GM23338 (cell line): ENCODE measurements around the gene AP4S1. TPM values are rescaled to one million over a fixed set of nuclear protein-coding genes. Genes with fewer than 3 reads are reported as not detected.

Experiments used
- ATAC-seq: fragments of 200-7000 bp; cut with Tn5 transposase; 3 replicates; pipeline ENCODE4 v1.9.1; 2020
- DNase-seq: peaks from one replicate; pipeline ENCODE4 v3.0.0-alpha.2; 2015; ENCODE audit warnings: low spot score
- H2AFZ ChIP-seq: fragments of 200-600 bp; sonication (generic); 2 replicates; pipeline ENCODE4 v1.8.0; 2016; ENCODE audit warnings: antibody characterized with exemption, mild to moderate bottlenecking, moderate library complexity
- H3F3A ChIP-seq: fragments of 200-600 bp; sonication (generic); replicated peaks from 2 replicates; pipeline ENCODE4 v1.8.0; 2017; ENCODE audit warnings: antibody characterized with exemption, mixed run types, low read depth
- H3K27ac ChIP-seq: fragments of 200-600 bp; sonication (generic); 2 replicates; pipeline ENCODE4 v1.6.1; 2016; ENCODE audit warnings: low read depth
- H3K27me3 ChIP-seq: fragments of 200-600 bp; sonication (generic); 2 replicates; pipeline ENCODE4 v1.8.0; 2016; ENCODE audit warnings: mild to moderate bottlenecking, mixed run types, moderate library complexity; ENCODE audit not compliant: insufficient read depth
- H3K36me3 ChIP-seq: fragments of 200-600 bp; sonication (generic); 2 replicates; pipeline ENCODE4 v1.8.0; 2016; ENCODE audit warnings: mild to moderate bottlenecking; ENCODE audit not compliant: insufficient read depth
- H3K4me1 ChIP-seq: fragments of 200-600 bp; sonication (generic); 2 replicates; pipeline ENCODE4 v1.8.0; 2016; ENCODE audit warnings: mild to moderate bottlenecking, moderate library complexity; ENCODE audit not compliant: insufficient read depth
- H3K4me2 ChIP-seq: fragments of 200-600 bp; sonication (generic); 2 replicates; pipeline ENCODE4 v1.7.1; 2017; ENCODE audit warnings: mixed run types
- H3K4me3 ChIP-seq: fragments of 200-600 bp; sonication (generic); 2 replicates; pipeline ENCODE4 v1.6.1; 2016; ENCODE audit warnings: mixed run types
- H3K79me2 ChIP-seq: fragments of 200-600 bp; sonication (generic); replicated peaks from 2 replicates; pipeline ENCODE4 v1.8.0; 2017; ENCODE audit warnings: mild to moderate bottlenecking; ENCODE audit not compliant: insufficient read depth
- H3K9me2 ChIP-seq: fragments of 200-600 bp; sonication (generic); 2 replicates; pipeline ENCODE4 v1.8.0; 2017; ENCODE audit not compliant: insufficient read depth
- H4K20me1 ChIP-seq: fragments of 200-600 bp; sonication (generic); replicated peaks from 2 replicates; pipeline ENCODE4 v1.8.0; 2017; ENCODE audit warnings: mild to moderate bottlenecking; ENCODE audit not compliant: insufficient read depth
- H3K27ac Mint-ChIP-seq: 2 replicates; pipeline ENCODE4 v1.8.0; 2020; ENCODE audit warnings: inconsistent platforms, mild to moderate bottlenecking, moderate library complexity, mixed read lengths
- H3K27me3 Mint-ChIP-seq: 3 replicates; pipeline ENCODE4 v1.8.0; 2022; ENCODE audit warnings: low read depth, mild to moderate bottlenecking, moderate library complexity, mixed read lengths, inconsistent platforms; ENCODE audit not compliant: insufficient read depth, poor library complexity
- H3K36me3 Mint-ChIP-seq: 3 replicates; pipeline ENCODE4 v1.8.0; 2021; ENCODE audit warnings: low read depth, mild to moderate bottlenecking, inconsistent platforms, moderate library complexity, mixed read lengths
- H3K4me1 Mint-ChIP-seq: 3 replicates; pipeline ENCODE4 v1.8.0; 2020; ENCODE audit warnings: mild to moderate bottlenecking, inconsistent platforms, mixed read lengths
- H3K4me3 Mint-ChIP-seq: 3 replicates; pipeline ENCODE4 v1.8.0; 2021; ENCODE audit warnings: moderate library complexity, mild to moderate bottlenecking, inconsistent platforms, mixed read lengths
- H3K9me3 Mint-ChIP-seq: 3 replicates; pipeline ENCODE4 v1.8.0; 2020; ENCODE audit warnings: moderate library complexity, mild to moderate bottlenecking, inconsistent platforms, mixed read lengths
- CREB1 ChIP-seq: fragments of 250-450 bp; sonication (Bioruptor Pico); IDR thresholded peaks from 2 replicates; pipeline ENCODE4 v1.5.0; 2020; ENCODE audit warnings: low read depth, mild to moderate bottlenecking, moderate library complexity
- JUNB ChIP-seq: IDR thresholded peaks from one replicate; pipeline ENCODE4 v1.6.1; 2016; ENCODE audit warnings: antibody characterized with exemption; ENCODE audit not compliant: unreplicated experiment
- NANOG ChIP-seq: IDR thresholded peaks from 2 replicates; pipeline ENCODE4 v1.6.1; 2016; ENCODE audit warnings: antibody characterized with exemption, borderline replicate concordance
- POLR2AphosphoS5 ChIP-seq: IDR thresholded peaks from 2 replicates; pipeline ENCODE4 v1.6.1; 2016; ENCODE audit warnings: antibody characterized with exemption, low read depth
- STAT1 ChIP-seq: IDR thresholded peaks from one replicate; pipeline ENCODE4 v1.6.1; 2016; ENCODE audit warnings: antibody characterized with exemption; ENCODE audit not compliant: unreplicated experiment
- ZNF114 ChIP-seq: fragments of 250-450 bp; sonication (Bioruptor Pico); IDR thresholded peaks from 2 replicates; pipeline ENCODE4 v1.5.0; 2020; ENCODE audit warnings: mild to moderate bottlenecking, moderate library complexity
- ZNF331 ChIP-seq: fragments of 250-450 bp; sonication (Bioruptor Pico); IDR thresholded peaks from 2 replicates; pipeline ENCODE4 v1.5.0; 2020; ENCODE audit warnings: low read depth, mild to moderate bottlenecking, moderate library complexity
- polyA plus RNA-seq: library from polyadenylated mRNA; unstranded; fragments of >200 nt; fragmentation: Nextera tagmentation; extraction: Ambion mirVana; gene quantifications from 2 replicates; pipeline ENCODE4 v1.2.1, GENCODE V29; 2016
- total RNA-seq: library from RNA; depleted of rRNA; stranded (reverse); fragments of >200 nt; shearing (Covaris generic); gene quantifications from 2 replicates; pipeline ENCODE4 v1.2.3, GENCODE V29; 2014
- TF ChIP-seq, protein P1 (sequence below): IDR thresholded peaks from 2 replicates; pipeline ENCODE4 v1.6.1; 2016; ENCODE audit warnings: antibody characterized with exemption
- TF ChIP-seq, protein P2 (sequence below): IDR thresholded peaks from one replicate; pipeline ENCODE4 v1.6.1; 2018; ENCODE audit warnings: antibody characterized with exemption; ENCODE audit not compliant: unreplicated experiment

Gene AP4S1
- total and polyA plus RNA-seq, 2 experiments from 2014 or later: 13.4 to 15.7 TPM

DNA sequence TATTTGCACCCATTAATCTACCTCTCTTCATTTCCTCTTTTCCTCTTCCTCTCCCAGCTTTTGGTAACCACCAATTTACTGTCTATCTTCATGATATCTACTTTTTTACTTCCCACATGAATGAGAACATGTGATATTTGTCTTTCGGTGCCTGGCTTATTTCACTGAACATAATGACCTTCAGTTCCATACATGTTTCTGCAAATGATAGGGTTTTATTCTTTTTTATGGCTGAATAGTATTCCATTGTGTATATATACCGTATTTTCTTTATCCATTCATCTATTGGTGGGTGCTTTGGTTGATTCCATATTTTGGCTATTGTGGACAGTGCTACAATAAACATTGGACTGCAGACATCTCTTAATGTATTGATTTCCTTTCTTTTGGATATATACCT, 49.7 kb downstream of the AP4S1 start:
- no peaks in the 10 kb centered on the region for H4K20me1 ChIP-seq

DNA sequence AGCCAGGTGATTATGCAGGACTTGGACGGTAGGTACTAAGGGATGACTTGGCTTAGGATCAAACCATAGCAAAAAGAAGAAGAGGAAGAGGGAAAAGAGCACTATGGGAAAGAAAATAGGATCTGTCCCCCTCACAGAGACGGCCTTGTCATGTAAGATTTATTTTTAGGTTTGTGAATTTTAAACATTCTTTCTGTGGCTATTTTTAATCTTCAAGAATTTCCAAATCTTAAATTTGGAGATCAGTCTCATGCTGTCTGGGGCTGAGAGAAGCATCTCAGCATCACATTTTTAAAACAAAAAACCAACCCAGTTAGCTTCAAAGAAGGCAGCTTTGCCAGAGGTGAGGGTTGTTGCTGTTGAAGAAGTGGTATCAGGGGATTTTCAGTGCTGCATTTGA, 53.3 kb downstream of the AP4S1 start:
- Histone ChIP-seq H3K4me1 (no peaks in the 10 kb centered on the region), H3K27me3 (no peaks in the 10 kb centered on the region), H2AFZ (no peak overlapping the region), H3K36me3 (no peaks in the 10 kb centered on the region), H4K20me1 (no peaks in the 10 kb centered on the region), H3K4me2 (no peak overlapping the region), H3K27ac (no peak overlapping the region), H3K4me3 (no peak overlapping the region), H3K9me2 (no peaks in the 10 kb centered on the region), H3F3A (no peaks in the 10 kb centered on the region), H3K79me2 (no peaks in the 10 kb centered on the region)
- Mint-ChIP-seq H3K4me1 (no peaks in the 10 kb centered on the region), H3K4me3 (no peak overlapping the region), H3K9me3 (no peaks in the 10 kb centered on the region), H3K36me3 (peaks cover 8% of the 10 kb centered on the region; the same call in 2 of the 3 replicates), H3K27me3 (no peaks in the 10 kb centered on the region), H3K27ac (no peak overlapping the region)
- TF ChIP-seq NANOG (no peak), JUNB (no peak), ZNF114 (CRISPR knock-in tag) (no peak), CREB1 (CRISPR knock-in tag) (no peak)
- DNase-seq (no peak), ATAC-seq (no peak)

More for the DNA sequence above, 49.7 kb downstream of the AP4S1 start:
- ATAC-seq: no peak
- no peak overlapping the region for H3K27ac ChIP-seq
- H3K27me3 ChIP-seq: no peaks in the 10 kb centered on the region
- H3K9me2 ChIP-seq: no peaks in the 10 kb centered on the region; the same call in 1 of the 2 replicates
- DNase-seq: no peak
- Mint-ChIP-seq H3K27me3 (no peaks in the 10 kb centered on the region), H3K36me3 (peaks cover 17% of the 10 kb centered on the region), H3K4me1 (no peaks in the 10 kb centered on the region), H3K4me3 (no peak overlapping the region), H3K9me3 (no peaks in the 10 kb centered on the region), H3K27ac (no peak overlapping the region)
- H2AFZ ChIP-seq: no peak overlapping the region
- H3F3A ChIP-seq: no peaks in the 10 kb centered on the region
- no peak for TF ChIP-seq NANOG
- TF ChIP-seq, protein P1, sequence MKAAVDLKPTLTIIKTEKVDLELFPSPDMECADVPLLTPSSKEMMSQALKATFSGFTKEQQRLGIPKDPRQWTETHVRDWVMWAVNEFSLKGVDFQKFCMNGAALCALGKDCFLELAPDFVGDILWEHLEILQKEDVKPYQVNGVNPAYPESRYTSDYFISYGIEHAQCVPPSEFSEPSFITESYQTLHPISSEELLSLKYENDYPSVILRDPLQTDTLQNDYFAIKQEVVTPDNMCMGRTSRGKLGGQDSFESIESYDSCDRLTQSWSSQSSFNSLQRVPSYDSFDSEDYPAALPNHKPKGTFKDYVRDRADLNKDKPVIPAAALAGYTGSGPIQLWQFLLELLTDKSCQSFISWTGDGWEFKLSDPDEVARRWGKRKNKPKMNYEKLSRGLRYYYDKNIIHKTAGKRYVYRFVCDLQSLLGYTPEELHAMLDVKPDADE: no peak
- TF ChIP-seq STAT1: no peak
- no peak for TF ChIP-seq CREB1 (CRISPR knock-in tag)
- TF ChIP-seq ZNF331 (CRISPR knock-in tag): no peak
- TF ChIP-seq, protein P2, sequence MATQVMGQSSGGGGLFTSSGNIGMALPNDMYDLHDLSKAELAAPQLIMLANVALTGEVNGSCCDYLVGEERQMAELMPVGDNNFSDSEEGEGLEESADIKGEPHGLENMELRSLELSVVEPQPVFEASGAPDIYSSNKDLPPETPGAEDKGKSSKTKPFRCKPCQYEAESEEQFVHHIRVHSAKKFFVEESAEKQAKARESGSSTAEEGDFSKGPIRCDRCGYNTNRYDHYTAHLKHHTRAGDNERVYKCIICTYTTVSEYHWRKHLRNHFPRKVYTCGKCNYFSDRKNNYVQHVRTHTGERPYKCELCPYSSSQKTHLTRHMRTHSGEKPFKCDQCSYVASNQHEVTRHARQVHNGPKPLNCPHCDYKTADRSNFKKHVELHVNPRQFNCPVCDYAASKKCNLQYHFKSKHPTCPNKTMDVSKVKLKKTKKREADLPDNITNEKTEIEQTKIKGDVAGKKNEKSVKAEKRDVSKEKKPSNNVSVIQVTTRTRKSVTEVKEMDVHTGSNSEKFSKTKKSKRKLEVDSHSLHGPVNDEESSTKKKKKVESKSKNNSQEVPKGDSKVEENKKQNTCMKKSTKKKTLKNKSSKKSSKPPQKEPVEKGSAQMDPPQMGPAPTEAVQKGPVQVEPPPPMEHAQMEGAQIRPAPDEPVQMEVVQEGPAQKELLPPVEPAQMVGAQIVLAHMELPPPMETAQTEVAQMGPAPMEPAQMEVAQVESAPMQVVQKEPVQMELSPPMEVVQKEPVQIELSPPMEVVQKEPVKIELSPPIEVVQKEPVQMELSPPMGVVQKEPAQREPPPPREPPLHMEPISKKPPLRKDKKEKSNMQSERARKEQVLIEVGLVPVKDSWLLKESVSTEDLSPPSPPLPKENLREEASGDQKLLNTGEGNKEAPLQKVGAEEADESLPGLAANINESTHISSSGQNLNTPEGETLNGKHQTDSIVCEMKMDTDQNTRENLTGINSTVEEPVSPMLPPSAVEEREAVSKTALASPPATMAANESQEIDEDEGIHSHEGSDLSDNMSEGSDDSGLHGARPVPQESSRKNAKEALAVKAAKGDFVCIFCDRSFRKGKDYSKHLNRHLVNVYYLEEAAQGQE: no peak
- no peak for TF ChIP-seq JUNB
- no peak for TF ChIP-seq POLR2AphosphoS5
- H3K4me1 ChIP-seq: no peaks in the 10 kb centered on the region
- H3K4me3 ChIP-seq: no peak overlapping the region
- no peak overlapping the region for H3K4me2 ChIP-seq
- H3K36me3 ChIP-seq: no peaks in the 10 kb centered on the region
- no peaks in the 10 kb centered on the region for H3K79me2 ChIP-seq
